Esophagus muscularis mucosa (tissue), 4 donors: ENCODE data around the gene FPR2. TPM values are rescaled to one million over a fixed set of nuclear protein-coding genes. Genes with fewer than 3 reads are reported as not detected.

Experiments used
- DNase-seq: peaks from one replicate; pipeline ENCODE4 v3.0.0-alpha.2; 2017; ENCODE audit errors: extremely low spot score
- H3K27ac ChIP-seq, 4 donors: fragments of 200-600 bp; sonication (generic); replicated peaks in 1 of 4; 1 replicate in 3 of 4; 2 replicates in 1 of 4; pipeline ENCODE4 v1.5.1; 2016 to 2019; ENCODE audit warnings: mild to moderate bottlenecking in 1 of 4
- H3K27me3 ChIP-seq, 4 donors: fragments of 200-600 bp; sonication (generic); one replicate each; pipeline versions ENCODE4 v1.5.1 to v1.6.0; 2016 to 2019
- H3K36me3 ChIP-seq, 4 donors: fragments of 200-600 bp; sonication (generic); one replicate each; pipeline ENCODE4 v1.5.1; 2016 to 2019
- H3K4me1 ChIP-seq, 4 donors: fragments of 200-600 bp; sonication (generic); one replicate each; pipeline ENCODE4 v1.5.1; 2016 to 2019
- H3K4me3 ChIP-seq, 4 donors: fragments of 200-600 bp; sonication (generic); 1 replicate in 2 of 4; 2 replicates in 2 of 4; pipeline ENCODE4 v1.5.1; 2016 to 2019; ENCODE audit warnings: mild to moderate bottlenecking in 4 of 4, moderate library complexity in 1 of 4
- H3K9me3 ChIP-seq, 4 donors: fragments of 200-600 bp; sonication (generic); 1 replicate in 3 of 4; 2 replicates in 1 of 4; pipeline ENCODE4 v1.5.1; 2016 to 2019
- CTCF ChIP-seq, 3 experiments: fragments of 200-600 bp in 2 of 3; fragments of 450-650 bp in 1 of 3; sonication (generic) in 2 of 3; IDR thresholded peaks; one replicate each; pipeline ENCODE4 v1.5.1; 2017 to 2019; ENCODE audit warnings: antibody characterized with exemption in 3 of 3, mild to moderate bottlenecking in 2 of 3, moderate library complexity in 1 of 3
- EP300 ChIP-seq: sonication (generic); formaldehyde crosslinking; IDR thresholded peaks from one replicate; pipeline ENCODE4 v1.6.1; 2017; ENCODE audit warnings: antibody characterized with exemption
- POLR2A ChIP-seq: fragments of 450-650 bp; IDR thresholded peaks from one replicate; pipeline ENCODE4 v1.6.1; 2017; ENCODE audit warnings: antibody characterized with exemption, moderate library complexity, mild to moderate bottlenecking, low read depth
- POLR2AphosphoS5 ChIP-seq, 2 donors: sonication (generic); formaldehyde crosslinking; IDR thresholded peaks; one replicate each; pipeline ENCODE4 v1.6.1; 2017; ENCODE audit warnings: antibody characterized with exemption in 2 of 2
- WGBS: methylation state at CpG from one replicate; pipeline ENCODE4 v1.1.5; 2018; 5-methylcytosine and 5-hydroxymethylcytosine counted together
- intact Hi-C: fragments of 100-400 bp; cut with DNase I; formaldehyde crosslinking; loops from one replicate; pipeline ENCODE4 v1.15.1; 2023
- total RNA-seq, 4 donors: library from RNA; depleted of rRNA; stranded (reverse); fragments of >200 nt; gene quantifications; one replicate each; pipeline versions ENCODE4 v1.1.0 to v1.2.1, GENCODE V29; 2016

FPR2 gene
- total RNA-seq: 1 to 10 TPM in 2 of 4 donors, under 1 TPM in 1, not detected in 1; 0.29 to 9.1 (median 1.5) TPM

GRCh38 chr19:51760697-51761356 lies at the start of gene FPR2:
Gene FPR2, plus strand, starts transcription at chr19:51761180. Its CDS starts 7,479 bp downstream, at chr19:51768659.
- H3K9me3 ChIP-seq: no peaks in the 10 kb centered on the region
- 56% methylated on average over 8 of the region's 8 CpGs for WGBS
- no peak for DNase-seq
- H3K4me3 ChIP-seq: no peak within 1 kb of the TSS
- H3K4me1 ChIP-seq: no peaks in the 10 kb centered on the region
- TF ChIP-seq POLR2AphosphoS5 (IDR thresholded peaks at IDR 0.05) (peak in 1 of 2 donors; percentile 10), EP300 (no peak)
- H3K27ac ChIP-seq: no peak within 1 kb of the TSS
- no peaks in the 10 kb centered on the region for H3K36me3 ChIP-seq
- intact Hi-C loops: no loop called here
- H3K27me3 ChIP-seq: peaks cover 0 to 41% (median 0%) of the 10 kb centered on the region in 4 donors

GRCh38 chr19:51711702-51712101 lies 49.3 kb upstream of the FPR2 start:
- no peaks in the 10 kb centered on the region for H3K9me3 ChIP-seq
- no peak overlapping the region for H3K4me3 ChIP-seq
- DNase-seq: no peak
- no peak for TF ChIP-seq POLR2AphosphoS5 (IDR thresholded peaks at IDR 0.05)
- TF ChIP-seq EP300: no peak
- no peak for TF ChIP-seq POLR2A
- no peak overlapping the region for H3K27ac ChIP-seq
- intact Hi-C loops: no loop called here
- peaks cover 0 to 19% (median 0%) of the 10 kb centered on the region in 4 donors for H3K27me3 ChIP-seq
- peaks cover 2 to 14% (median 5%) of the 10 kb centered on the region in 4 donors for H3K36me3 ChIP-seq
- WGBS: 88% methylated on average over 1 of the region's 1 CpG
- no peaks in the 10 kb centered on the region for H3K4me1 ChIP-seq

- TF ChIP-seq CTCF (IDR thresholded peaks at IDR 0.05) (peak in 1 of 3 experiments; percentile 23), EP300 (no peak)
- H3K27ac ChIP-seq: no peak overlapping the region
- H3K36me3 ChIP-seq: peaks cover 0 to 5% (median under 1%) of the 10 kb centered on the region in 4 donors
- H3K27me3 ChIP-seq: peaks cover 0 to 26% (median 3%) of the 10 kb centered on the region in 4 donors
- no peaks in the 10 kb centered on the region for H3K9me3 ChIP-seq
- WGBS: 38% methylated on average over 9 of the region's 9 CpGs
- no peak overlapping the region for H3K4me3 ChIP-seq
- intact Hi-C loops: no loop called here
- DNase-seq: no peak
- H3K4me1 ChIP-seq: no peaks in the 10 kb centered on the region
Measured at GRCh38 chr19:51712461-51713081, 48.4 kb upstream of the FPR2 start.

GRCh38 chr19:51713319-51714285 lies 47.4 kb upstream of the FPR2 start:
- Histone ChIP-seq H3K27me3 (peaks cover 0 to 35% (median 4%) of the 10 kb centered on the region in 4 donors), H3K27ac (no peak overlapping the region), H3K4me3 (no peak overlapping the region), H3K36me3 (no peaks in the 10 kb centered on the region), H3K9me3 (no peaks in the 10 kb centered on the region), H3K4me1 (no peaks in the 10 kb centered on the region)
- intact Hi-C loops: no loop called here
- DNase-seq: no peak
- 92% methylated on average over 29 of the region's 74 CpGs for WGBS
- TF ChIP-seq POLR2A (no peak), POLR2AphosphoS5 (IDR thresholded peaks at IDR 0.05) (no peak), EP300 (no peak), CTCF (IDR thresholded peaks at IDR 0.05) (no peak)

- Histone ChIP-seq H3K9me3 (no peaks in the 10 kb centered on the region), H3K27me3 (peaks cover 0 to 47% (median 13%) of the 10 kb centered on the region in 4 donors), H3K4me1 (peaks cover 8 to 9% (median 9%) of the 10 kb centered on the region in 4 donors), H3K4me3 (no peak overlapping the region), H3K27ac (no peak overlapping the region), H3K36me3 (no peaks in the 10 kb centered on the region)
- no peak for TF ChIP-seq CTCF (IDR thresholded peaks at IDR 0.05)
- TF ChIP-seq EP300: no peak
- no peak for TF ChIP-seq POLR2A
- 61% methylated on average over 3 of the region's 3 CpGs for WGBS
- intact Hi-C loops: no loop called here
- no peak for DNase-seq
Measured at GRCh38 chr19:51714848-51715247, 46.1 kb upstream of the FPR2 start.
